ENCODE data around the gene ECE1. TPM values are rescaled to one million over a fixed set of nuclear protein-coding genes. Genes with fewer than 3 reads are reported as not detected.

The ECE1 gene
- 10 to 100 TPM; 45.5 to 51.3 (median 48.6) TPM for polyA plus RNA-seq (ENCODE audit: insufficient read length in 4 of 4)

- peak in 1 of 4 donors; percentile 31 for DNase-seq (ENCODE audit: low read depth in 4 of 4, low spot score in 3 of 4)
Measured at GRCh38 chr1:21289700-21290545, at the start of gene ECE1. ECE1 (minus strand) TSS chr1:21290463; CDS start chr1:21290414, 49 bp downstream.

- no peak for DNase-seq (ENCODE audit: low read depth in 4 of 4, low spot score in 3 of 4)
Measured at GRCh38 chr1:21339356-21340229, 49.3 kb upstream of the ECE1 start.

- DNase-seq (ENCODE audit: low read depth in 4 of 4, low spot score in 3 of 4) = peak; percentile 56 to 78 (median 72)
Measured at GRCh38 chr1:21338573-21339355, 48.5 kb upstream of the ECE1 start.

GRCh38 chr1:21337928-21338572, 47.8 kb upstream of the ECE1 start:
- DNase-seq (ENCODE audit: low read depth in 4 of 4, low spot score in 3 of 4) = no peak

GRCh38 chr1:21337454-21337927, 47.2 kb upstream of the ECE1 start:
- no peak for DNase-seq (ENCODE audit: low read depth in 4 of 4, low spot score in 3 of 4)

GRCh38 chr1:21337010-21337437, 46.8 kb upstream of the ECE1 start:
- no peak for DNase-seq (ENCODE audit: low read depth in 4 of 4, low spot score in 3 of 4)

GRCh38 chr1:21335750-21336224, 45.5 kb upstream of the ECE1 start:
- DNase-seq (ENCODE audit: low read depth in 4 of 4, low spot score in 3 of 4) = no peak

- no peak for DNase-seq (ENCODE audit: low read depth in 4 of 4, low spot score in 3 of 4)
Measured at GRCh38 chr1:21335088-21335691, 44.9 kb upstream of the ECE1 start.

GRCh38 chr1:21334214-21335087, 44.2 kb upstream of the ECE1 start:
- no peak for DNase-seq (ENCODE audit: low read depth in 4 of 4, low spot score in 3 of 4)

GRCh38 chr1:21333824-21334213, 43.6 kb upstream of the ECE1 start:
- DNase-seq (ENCODE audit: low read depth in 4 of 4, low spot score in 3 of 4) = no peak

- no peak for DNase-seq (ENCODE audit: low read depth in 4 of 4, low spot score in 3 of 4)
Measured at GRCh38 chr1:21332554-21333311, 42.5 kb upstream of the ECE1 start.

GRCh38 chr1:21331752-21332478, 41.7 kb upstream of the ECE1 start:
- no peak for DNase-seq (ENCODE audit: low read depth in 4 of 4, low spot score in 3 of 4)

- no peak for DNase-seq (ENCODE audit: low read depth in 4 of 4, low spot score in 3 of 4)
Measured at GRCh38 chr1:21330544-21330943, 40.3 kb upstream of the ECE1 start.

GRCh38 chr1:21329209-21329844, 39.1 kb upstream of the ECE1 start:
- no peak for DNase-seq (ENCODE audit: low read depth in 4 of 4, low spot score in 3 of 4)

GRCh38 chr1:21327566-21328323, 37.5 kb upstream of the ECE1 start:
- no peak for DNase-seq (ENCODE audit: low read depth in 4 of 4, low spot score in 3 of 4)

- no peak for DNase-seq (ENCODE audit: low read depth in 4 of 4, low spot score in 3 of 4)
Measured at GRCh38 chr1:21326861-21327344, 36.6 kb upstream of the ECE1 start.
